ENCODE results near the gene A1BG. TPM values are rescaled to one million over a fixed set of nuclear protein-coding genes. Genes with fewer than 3 reads are reported as not detected.
"Not testable (repeated sequence)": the region's sequence is repeated elsewhere in the genome, so short reads cannot be mapped to it uniquely, and the experiment has no call there.

The A1BG gene
- total RNA-seq, 1 donor from 2014 or later = 5.4 TPM

DNA sequence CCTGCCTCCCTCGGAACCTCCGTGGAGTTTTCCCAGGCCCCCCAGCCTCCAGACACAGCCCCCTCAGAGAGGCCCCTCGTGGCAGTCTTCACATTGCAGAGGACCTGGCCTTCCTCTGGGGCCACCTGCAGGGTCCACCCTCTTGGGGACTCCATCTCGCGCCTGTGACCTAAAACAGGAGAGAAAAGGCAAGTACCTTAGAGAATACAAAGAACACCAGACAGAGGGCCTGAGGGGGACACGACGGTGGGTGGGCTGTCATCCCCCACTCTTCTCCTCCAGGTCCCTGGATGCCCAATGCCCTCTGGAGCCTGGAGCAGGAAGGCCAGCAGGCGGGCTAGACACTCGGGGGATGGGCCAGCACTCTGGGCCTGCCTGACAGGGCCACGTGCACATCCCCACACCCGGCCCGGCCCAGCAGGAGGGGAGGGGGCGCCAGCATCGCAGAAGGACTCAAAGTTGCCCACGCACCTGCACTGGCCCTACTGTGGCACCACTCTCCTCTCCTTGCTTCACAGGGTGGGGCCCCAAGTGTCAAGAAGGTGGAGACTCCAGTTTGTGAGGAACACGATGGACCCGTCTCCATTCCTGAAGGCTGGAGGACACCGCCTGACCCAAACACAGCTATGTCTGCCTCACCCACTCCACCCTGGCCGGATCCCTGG, 4.3 kb upstream of the A1BG start:
- no peak for DNase-seq (ENCODE audit: low read depth in 2 of 2)

DNA sequence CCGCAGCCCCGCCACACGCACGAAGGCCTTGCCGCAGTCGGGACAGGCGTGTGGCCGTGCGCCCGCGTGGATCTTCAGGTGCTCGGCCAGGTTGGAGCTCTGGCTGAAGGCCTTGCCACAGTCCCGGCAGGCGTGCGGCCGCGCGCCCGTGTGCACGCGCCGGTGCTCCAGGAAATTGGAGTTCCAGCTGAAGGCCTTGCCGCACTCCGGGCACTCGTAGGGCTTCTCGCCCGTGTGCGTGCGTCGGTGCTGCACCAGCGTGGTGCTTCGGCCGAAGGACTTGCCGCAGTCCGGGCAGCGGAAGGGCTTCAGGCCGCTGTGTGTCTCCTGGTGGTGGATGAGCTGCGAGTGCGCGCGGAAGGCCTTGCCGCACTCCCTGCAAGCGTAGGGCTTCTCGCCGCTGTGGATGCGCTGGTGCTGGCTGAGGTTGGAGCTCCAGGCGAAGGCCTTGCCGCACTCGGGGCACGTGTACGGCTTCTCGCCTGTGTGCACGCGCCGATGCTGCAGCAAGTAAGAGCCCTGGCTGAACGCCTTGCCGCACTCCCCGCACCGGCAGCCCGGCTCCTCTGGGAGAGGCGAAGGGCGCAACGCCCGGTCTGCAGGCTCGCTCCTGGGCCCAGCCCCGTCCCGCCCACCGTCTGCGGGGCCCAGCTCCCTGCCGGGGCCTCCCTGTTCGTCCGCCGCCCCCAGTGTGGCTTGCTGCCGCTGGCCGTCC, 3.6 kb upstream of the A1BG start:
- peak in 1 of 2 donors; percentile 22 for DNase-seq (ENCODE audit: low read depth in 2 of 2)

DNA sequence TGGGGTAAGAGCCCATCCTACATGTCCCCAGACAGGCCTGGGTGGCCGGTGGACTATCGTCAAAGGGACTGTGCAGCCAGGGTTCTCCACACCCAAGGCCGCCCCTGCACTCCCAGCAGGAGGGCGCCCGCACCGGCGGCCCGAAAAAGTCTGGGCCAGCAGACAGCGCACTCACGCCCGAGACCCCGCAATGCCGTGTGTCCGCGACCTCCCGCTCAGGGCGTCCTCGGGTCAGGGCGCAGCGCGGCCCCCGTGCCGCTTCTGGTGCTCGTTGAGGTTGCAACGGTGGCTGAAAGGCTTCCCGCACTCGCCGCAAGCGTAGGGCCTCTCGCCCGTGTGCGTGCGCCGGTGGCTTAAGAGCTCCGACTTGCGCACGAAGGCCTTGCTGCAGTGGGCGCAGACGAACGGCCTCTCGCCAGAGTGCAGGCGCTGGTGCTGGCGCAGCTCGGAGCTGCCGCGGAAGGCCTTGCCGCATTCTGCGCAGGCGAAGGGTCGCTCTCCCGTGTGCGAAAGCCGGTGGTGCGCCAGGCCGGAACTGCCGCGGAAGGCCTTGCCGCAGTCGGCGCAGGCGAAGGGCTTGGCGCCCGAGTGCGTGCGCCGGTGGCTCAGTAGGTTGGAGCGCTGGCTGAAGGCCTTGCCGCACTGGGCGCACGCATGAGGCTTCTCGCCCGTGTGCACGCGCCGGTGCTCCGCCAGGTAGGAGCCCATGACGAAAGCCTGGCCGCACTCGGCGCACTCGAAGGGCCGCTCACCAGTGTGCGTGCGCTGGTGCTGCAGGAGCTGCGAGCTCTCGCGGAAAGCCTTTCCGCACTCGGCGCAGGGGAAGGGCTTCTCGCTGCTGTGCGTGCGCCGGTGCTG, 2.8 kb upstream of the A1BG start:
- DNase-seq (ENCODE audit: low read depth in 2 of 2) = peak in 1 of 2 donors; percentile 41

DNA sequence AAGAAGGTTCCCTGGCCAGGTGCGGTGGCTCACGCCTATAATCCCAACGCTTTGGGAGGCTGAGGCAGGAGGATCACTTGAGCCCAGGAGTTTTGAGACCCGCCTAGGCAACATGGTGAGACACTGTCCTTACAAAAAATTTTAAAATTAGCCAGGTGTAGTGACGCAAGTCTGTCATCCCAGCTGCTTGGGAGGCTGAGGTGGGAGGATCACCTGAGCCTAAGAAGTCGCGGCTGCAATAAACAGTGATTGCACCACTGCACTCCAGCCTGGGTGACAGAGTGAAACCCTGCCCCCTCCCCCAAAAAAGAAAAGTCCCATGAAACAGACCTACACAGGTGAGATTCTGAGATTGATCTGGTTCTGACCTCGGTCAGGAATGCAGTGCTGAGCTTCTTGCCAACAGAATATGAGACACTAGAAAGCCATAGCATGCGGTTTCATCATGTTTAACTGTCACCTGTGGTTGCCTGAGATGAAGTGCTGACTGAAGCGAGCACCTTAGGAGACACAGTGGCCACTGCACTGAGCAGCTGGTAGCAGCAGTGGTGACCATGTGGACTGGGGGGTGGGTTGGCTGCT, 2.0 kb upstream of the A1BG start:
- DNase-seq (ENCODE audit: low read depth in 2 of 2) = no peak

DNA sequence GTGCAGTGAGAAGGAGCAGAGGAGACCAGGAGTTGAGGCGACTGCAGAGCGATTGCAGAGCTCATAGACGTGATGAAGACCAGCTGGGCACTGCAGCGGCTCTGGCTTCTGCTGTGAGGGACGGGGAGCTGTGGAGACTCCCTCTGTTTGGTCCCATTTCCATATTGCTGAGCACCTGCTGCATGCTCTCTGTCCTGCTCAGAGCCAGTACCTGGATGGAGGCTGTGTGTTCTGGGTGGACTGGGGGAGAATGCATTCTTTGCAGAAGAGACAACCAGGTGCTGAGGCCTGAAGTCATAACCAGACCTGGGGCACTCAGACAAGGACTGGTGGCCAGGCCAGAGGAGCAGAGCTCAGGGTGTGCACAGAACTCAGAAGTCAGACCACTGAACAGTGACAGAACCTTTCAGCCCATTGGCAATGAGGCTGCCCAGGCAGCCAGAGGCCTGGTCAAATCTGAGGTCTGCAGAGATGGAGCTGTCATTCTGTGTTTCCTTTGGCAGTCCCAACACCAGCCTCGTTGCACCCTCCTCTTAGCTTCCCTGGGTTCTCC, 1.3 kb upstream of the A1BG start:
- no peak for DNase-seq (ENCODE audit: low read depth in 2 of 2)

DNA sequence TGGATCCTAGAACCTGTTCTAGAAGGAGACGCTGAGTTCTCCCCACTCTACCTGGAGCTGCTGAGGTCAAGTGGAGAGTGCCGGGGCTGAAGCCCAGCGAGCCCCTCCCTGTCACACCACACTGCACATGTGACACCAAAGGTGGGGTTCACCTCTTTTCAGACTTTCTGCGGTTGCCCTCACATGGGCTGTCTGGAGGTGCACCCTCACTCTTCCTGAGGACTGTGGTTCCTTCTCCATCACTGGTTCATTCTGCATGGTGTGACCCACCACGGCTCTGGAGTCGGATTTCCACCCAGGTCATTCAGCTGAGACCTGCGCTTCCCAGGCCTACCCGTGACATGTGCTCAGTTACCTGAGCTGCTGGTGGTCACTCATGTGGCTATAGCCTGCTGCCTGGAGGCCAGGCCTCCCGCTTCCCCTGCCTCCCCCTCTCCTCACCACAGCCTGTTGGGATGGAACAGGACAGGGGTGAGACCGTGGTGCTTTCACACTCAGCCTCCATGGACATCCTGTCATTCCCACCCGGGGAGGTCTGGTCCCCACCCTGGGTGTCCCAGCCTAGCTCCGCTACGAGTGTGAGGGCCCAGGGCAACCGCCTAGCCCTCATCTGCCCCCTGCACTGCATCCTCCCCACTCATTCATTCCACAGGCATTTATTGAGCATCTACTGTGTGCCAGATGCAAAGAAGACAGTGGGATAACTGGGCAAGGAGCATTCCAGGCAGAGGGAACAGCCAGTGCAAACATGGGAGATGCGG, 605 bp upstream of the A1BG start:
- DNase-seq (ENCODE audit: low read depth in 2 of 2) = no peak

DNA sequence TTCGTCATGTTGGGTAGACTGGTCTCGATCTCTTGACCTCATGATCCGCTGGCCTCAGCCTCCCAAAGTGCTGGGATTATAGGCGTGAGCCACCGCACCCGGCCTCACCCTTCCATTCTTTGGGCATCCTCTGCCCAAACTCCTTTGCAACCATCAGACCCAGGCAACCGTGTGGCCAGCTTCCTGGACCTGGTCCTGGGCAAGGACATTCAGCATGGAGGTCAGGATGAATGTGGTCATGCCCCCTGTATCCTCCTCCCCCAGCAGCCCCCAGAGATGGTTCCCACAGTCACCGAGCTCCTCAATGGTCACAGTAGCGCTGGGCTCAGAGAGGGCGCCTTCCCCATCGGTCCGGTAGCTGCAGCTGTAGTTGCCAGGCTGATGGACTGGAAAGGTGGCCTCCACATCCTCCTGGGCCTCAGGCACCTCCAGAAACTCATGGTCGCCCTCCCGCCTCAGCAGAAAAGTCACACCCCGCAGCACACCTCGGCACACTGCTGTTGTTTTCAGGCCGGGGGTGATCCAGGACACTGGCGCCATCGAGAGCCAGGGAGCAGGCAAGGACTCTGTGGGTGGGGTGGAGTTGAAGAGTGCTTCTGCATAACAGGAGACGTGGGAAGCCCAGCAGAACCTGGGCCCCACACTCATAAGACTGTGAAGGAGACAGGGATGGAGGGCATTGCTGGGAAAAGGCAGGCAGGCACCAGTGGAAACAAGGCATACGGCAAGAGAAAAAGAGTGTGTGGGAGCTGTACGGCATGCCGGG, 1.1 kb downstream of the A1BG start:
- DNase-seq (ENCODE audit: low read depth in 2 of 2) = no peak

DNA sequence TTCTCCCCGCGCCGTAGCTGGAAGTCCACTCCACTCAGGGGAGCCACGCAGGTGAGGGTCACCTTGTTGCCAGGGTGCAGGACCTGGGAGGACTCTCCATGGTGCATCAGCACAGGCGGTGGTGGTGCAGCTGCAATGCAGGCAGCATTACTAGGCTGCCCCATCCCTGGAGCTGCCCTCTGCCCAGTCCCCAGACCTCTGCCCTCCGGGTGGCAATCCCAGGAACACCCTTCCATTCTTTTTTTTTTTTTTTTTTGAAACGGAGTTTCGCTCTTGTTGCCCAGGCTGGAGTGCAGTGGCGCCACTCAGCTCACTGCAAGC, 1.8 kb downstream of the A1BG start:
- DNase-seq (ENCODE audit: low read depth in 2 of 2) = no peak

DNA sequence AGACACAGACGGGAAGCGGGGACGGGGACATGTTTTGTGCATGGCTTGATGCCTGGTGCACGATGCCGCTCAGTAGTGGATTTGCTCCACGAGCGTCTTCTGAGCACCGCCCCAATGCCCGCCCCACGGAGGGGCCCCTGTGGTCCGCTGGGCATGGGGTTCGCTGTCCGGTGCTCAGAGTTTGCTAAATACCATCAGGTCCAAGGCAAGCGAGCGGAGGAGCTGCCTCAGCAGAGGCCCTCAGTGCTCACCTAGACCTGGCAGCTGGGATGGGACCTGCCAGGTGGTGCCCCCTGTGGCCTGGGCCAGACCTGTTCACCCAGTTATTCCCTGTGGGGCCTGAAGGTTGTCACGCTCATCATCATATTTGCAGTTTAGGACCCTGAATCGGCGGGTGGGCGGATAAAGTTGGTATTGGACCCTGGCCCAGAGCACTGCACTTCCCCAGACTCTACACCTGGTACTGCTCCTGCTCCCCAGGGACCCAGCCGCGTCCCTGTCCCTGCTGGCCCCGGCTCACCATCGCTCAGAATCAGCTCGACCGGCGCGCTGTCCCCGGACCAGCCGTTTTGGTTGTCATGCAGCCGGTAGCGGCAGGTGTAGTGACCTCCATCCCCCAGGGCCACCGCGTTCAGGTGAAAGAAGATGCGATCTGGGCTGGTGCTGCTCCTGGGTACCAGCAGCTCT, 2.3 kb downstream of the A1BG start:
- DNase-seq (ENCODE audit: low read depth in 2 of 2) = no peak

DNA sequence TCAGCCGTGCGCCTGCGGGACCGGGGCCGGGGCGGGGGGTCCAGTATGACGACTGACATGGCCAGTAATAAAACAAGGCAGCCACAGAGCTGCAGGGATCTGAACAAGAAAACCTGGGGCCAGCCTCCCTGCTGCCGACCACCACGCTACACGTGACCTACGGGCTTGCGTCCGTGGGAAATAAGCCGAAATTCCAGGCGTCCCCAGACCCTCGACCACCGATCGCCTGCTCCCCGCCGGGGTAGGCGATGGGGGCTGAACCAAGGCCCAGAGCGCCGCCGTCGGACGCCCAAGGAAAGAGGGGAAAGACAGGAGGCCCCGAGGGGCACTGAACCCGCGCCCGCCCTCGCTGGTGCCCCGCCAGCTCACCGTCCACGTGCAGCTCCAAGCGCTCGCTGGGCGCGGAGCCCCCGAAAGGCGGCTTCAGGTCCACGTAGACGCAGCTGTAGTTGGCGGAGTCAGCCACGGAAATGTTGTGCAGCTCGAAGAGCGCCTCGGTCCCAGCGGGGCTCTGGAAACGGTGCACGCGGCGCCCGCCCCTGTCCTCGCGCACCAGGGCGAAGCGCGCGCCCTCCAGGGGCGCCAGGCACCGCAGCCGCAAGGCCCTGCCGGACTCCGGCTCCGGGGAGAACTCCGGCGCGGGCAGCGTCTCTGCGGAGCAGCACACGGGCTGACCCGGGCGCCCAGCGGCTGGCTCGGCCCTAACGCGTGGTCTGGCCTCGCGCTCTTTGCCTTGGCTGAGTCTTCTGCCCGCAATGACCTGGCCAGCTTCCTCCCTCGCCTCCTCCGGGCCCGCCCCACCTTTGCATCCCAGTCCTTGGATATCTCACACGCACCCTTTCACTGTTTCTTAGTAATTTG, 3.1 kb downstream of the A1BG start:
- DNase-seq (ENCODE audit: low read depth in 2 of 2) = no peak

DNA sequence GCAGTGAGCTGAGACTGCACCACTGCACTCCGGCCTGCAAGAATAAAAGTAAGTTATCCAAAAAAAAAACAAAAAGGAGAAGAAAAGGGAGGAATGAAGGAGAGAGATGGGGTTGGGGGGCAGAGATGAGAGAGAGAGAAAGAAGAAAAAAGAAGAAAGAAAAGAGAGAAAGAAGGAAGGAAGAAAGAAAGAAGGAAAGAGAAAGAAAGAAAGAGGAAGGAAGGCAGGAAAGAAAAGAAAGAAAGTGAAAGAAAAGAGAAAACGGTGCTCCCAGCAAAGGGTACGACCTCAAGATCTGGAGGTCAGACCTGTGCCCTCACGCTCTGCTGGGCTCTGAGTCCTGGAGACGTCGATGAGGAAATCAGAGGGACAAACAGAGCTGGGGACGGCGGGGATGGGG, 3.7 kb downstream of the A1BG start:
- DNase-seq (ENCODE audit: low read depth in 2 of 2) = no peak

DNA sequence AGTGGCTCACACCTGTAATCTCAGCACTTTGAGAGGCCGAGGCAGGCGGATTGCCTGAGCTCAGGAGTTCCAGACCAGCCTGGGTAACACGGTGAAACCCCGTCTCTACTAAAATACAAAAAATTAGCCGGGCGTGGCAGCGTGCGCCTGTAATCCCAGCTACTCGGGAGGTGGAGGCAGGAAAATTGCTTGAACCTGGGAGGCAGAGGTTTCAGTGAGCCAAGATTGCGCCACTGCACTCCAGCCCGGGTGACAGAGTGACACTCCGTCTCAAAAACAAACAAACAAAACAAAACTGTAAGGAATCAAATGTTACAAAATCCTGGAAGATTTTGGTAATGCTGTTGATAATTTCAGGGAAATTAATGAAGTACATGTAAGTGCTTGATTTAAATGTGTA, 5.2 kb downstream of the A1BG start:
- DNase-seq (ENCODE audit: low read depth in 2 of 2) = not testable (repeated sequence)

DNA sequence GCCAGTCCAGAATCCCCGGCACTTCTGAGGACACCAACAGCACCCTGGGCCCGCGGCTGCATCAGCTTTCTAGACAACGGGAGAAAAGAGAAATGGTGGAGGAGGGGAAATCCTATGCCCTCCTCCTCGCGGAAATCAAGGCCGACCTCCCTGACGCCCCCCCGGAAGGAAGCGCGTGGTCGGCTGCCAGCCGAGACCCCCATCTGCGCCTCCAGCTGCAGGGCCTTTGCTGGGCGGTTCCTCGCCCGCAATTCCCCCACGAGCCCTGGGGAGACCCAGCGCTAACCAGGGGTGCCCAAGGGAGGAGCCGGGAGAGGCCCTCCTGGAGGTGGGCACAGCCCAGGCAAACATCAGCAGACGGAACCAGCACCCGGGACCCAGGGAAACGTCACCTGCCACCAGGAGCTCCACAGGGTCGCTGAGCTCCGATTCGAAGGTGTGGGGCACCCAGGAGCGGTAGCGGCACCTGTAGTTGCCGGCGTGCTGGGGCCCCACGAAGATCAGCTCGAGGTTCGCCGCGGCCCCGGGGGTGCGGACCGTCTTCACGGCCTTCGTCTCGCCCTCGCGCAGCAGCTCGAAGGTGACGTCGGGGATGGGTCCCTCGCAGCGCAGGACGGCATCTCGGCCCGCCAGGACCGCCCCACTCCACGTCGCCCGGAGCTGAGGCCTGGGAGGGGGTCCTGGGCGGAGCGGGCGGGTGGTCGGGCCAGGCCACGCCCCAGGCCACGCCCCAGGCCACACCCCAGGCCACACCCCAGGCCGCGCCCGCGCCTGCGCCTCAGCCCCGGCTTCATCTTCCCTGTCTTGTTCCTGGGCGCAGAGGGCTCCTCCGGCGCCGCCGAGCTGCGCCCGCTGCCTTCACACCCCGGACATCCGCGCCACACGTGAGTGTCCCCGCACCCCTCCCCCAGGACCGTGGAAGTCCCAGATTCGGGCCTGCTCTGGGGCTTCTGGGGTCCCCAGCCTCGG, 6.0 kb downstream of the A1BG start:
- peak in 1 of 2 donors; percentile 41 for DNase-seq (ENCODE audit: low read depth in 2 of 2)

DNA sequence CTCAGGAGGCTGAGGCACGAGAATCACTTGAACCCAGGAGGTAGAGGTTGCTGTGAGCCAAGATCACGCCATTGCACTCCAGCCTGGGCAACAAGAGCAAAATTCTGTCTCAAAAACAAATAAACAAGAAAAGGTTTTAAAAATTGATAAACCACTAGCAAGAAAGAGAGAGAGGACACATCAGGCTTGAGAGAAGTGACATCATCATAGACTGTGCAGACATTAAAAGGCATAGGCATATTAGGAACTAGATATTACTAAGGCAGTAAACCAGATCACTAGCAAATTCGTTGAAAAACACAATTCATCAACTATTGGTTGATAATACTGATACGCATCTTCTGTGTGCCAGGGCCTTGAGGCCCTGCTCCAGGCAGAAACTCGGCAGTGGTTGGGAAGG, 7.7 kb downstream of the A1BG start:
- no peak for DNase-seq (ENCODE audit: low read depth in 2 of 2)

DNA sequence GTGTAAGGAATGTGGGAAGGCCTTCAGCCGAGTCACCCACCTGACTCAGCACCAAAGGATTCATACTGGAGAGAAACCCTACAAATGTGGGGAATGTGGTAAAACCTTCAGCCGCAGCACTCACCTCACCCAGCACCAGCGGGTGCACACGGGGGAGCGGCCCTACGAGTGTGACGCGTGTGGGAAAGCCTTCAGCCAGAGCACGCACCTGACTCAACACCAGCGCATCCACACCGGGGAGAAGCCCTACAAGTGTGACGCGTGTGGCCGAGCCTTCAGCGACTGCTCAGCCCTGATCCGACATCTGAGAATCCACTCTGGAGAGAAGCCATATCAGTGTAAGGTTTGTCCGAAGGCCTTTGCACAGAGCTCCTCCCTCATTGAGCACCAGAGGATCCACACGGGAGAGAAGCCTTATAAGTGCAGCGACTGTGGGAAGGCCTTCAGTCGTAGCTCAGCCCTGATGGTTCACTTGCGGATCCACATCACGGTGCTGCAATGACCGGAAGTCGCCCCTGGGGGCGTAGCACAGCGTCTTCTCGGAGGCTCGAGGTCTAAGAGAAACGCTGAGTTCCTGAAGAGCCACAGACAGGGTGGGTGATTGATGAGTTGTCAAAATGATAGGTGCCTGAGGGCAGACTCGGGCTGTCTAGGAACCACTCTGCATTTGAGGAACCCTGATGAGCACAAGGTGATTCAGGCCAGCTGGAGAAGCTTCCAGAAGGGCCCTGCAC, 14.3 kb downstream of the A1BG start:
- DNase-seq (ENCODE audit: low read depth in 2 of 2) = no peak

DNA sequence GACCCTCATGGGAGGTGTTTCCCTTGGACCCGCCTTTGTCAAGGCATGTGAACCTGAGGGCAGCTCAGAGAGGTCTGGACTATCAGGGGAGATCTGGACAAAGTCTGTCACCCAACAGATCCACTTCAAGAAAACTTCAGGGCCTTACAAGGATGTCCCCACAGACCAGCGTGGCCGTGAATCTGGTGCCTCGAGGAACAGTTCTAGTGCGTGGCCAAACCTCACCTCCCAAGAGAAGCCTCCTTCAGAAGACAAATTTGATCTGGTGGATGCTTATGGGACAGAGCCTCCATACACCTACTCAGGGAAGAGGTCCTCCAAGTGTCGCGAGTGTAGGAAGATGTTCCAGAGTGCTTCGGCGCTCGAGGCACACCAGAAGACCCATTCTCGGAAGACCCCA, 15.0 kb downstream of the A1BG start:
- no peak for DNase-seq (ENCODE audit: low read depth in 2 of 2)

DNA sequence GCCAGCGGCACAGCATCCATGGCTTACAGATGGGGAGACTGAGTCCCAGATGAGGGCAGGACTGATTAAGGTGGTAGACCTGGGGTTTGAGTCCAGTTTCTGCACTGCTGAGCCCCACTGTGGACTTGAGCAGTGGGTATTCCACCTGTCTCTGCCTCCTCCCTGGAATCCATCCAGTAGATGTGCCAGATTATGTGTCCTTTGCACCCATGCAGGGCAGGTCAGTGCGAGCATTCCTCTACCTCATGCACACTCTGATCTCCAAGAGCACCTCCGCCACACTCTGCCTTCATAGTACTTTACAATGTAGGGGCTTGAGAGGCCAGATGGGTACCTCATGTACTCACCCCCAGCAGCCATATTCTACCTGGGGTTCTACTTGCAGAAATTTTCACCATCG, 16.5 kb downstream of the A1BG start:
- no peak for DNase-seq (ENCODE audit: low read depth in 2 of 2)

Data from dermis microvascular lymphatic vessel endothelial cell (primary cell).